ENCODE measurements around the gene USP48. TPM values are rescaled to one million over a fixed set of nuclear protein-coding genes. Genes with fewer than 3 reads are reported as not detected.

USP48 gene
- total and polyA plus RNA-seq, 2 of the 8 experiments (the other 6 are each of a cell fraction or from before 2014, with no cell fraction given) = 12.8 to 83.5 TPM

DNA sequence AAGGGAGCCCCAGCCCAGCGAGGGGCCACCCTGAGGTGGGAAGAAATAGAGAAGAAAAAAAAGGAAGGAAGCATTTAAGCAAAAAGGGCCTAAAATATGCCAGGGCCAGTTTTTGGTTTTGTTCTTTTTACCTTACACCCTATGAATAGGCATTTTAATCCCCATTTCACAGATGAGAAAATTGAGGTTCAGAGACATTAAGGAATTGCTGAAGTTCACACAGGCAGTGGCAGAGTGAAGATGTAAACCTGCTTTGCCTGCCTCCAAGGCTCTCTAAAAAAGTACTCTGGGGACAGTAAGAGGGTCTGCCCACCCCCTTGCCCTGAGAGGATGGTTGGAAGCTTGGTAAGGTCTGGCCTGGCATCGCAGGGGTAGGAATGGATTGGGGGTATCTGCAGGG, 133.6 kb downstream of the USP48 start (continued):
- TF ChIP-seq, protein P1, sequence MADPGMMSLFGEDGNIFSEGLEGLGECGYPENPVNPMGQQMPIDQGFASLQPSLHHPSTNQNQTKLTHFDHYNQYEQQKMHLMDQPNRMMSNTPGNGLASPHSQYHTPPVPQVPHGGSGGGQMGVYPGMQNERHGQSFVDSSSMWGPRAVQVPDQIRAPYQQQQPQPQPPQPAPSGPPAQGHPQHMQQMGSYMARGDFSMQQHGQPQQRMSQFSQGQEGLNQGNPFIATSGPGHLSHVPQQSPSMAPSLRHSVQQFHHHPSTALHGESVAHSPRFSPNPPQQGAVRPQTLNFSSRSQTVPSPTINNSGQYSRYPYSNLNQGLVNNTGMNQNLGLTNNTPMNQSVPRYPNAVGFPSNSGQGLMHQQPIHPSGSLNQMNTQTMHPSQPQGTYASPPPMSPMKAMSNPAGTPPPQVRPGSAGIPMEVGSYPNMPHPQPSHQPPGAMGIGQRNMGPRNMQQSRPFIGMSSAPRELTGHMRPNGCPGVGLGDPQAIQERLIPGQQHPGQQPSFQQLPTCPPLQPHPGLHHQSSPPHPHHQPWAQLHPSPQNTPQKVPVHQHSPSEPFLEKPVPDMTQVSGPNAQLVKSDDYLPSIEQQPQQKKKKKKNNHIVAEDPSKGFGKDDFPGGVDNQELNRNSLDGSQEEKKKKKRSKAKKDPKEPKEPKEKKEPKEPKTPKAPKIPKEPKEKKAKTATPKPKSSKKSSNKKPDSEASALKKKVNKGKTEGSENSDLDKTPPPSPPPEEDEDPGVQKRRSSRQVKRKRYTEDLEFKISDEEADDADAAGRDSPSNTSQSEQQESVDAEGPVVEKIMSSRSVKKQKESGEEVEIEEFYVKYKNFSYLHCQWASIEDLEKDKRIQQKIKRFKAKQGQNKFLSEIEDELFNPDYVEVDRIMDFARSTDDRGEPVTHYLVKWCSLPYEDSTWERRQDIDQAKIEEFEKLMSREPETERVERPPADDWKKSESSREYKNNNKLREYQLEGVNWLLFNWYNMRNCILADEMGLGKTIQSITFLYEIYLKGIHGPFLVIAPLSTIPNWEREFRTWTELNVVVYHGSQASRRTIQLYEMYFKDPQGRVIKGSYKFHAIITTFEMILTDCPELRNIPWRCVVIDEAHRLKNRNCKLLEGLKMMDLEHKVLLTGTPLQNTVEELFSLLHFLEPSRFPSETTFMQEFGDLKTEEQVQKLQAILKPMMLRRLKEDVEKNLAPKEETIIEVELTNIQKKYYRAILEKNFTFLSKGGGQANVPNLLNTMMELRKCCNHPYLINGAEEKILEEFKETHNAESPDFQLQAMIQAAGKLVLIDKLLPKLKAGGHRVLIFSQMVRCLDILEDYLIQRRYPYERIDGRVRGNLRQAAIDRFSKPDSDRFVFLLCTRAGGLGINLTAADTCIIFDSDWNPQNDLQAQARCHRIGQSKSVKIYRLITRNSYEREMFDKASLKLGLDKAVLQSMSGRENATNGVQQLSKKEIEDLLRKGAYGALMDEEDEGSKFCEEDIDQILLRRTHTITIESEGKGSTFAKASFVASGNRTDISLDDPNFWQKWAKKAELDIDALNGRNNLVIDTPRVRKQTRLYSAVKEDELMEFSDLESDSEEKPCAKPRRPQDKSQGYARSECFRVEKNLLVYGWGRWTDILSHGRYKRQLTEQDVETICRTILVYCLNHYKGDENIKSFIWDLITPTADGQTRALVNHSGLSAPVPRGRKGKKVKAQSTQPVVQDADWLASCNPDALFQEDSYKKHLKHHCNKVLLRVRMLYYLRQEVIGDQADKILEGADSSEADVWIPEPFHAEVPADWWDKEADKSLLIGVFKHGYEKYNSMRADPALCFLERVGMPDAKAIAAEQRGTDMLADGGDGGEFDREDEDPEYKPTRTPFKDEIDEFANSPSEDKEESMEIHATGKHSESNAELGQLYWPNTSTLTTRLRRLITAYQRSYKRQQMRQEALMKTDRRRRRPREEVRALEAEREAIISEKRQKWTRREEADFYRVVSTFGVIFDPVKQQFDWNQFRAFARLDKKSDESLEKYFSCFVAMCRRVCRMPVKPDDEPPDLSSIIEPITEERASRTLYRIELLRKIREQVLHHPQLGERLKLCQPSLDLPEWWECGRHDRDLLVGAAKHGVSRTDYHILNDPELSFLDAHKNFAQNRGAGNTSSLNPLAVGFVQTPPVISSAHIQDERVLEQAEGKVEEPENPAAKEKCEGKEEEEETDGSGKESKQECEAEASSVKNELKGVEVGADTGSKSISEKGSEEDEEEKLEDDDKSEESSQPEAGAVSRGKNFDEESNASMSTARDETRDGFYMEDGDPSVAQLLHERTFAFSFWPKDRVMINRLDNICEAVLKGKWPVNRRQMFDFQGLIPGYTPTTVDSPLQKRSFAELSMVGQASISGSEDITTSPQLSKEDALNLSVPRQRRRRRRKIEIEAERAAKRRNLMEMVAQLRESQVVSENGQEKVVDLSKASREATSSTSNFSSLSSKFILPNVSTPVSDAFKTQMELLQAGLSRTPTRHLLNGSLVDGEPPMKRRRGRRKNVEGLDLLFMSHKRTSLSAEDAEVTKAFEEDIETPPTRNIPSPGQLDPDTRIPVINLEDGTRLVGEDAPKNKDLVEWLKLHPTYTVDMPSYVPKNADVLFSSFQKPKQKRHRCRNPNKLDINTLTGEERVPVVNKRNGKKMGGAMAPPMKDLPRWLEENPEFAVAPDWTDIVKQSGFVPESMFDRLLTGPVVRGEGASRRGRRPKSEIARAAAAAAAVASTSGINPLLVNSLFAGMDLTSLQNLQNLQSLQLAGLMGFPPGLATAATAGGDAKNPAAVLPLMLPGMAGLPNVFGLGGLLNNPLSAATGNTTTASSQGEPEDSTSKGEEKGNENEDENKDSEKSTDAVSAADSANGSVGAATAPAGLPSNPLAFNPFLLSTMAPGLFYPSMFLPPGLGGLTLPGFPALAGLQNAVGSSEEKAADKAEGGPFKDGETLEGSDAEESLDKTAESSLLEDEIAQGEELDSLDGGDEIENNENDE (IDR thresholded peaks at IDR 0.05; ENCODE audit: insufficient replicate concordance, low read length) = no peak
- no peak for TF ChIP-seq RXRA (IDR thresholded peaks at IDR 0.05; ENCODE audit: insufficient read depth, low read depth, low read length)
- no peak for TF ChIP-seq HDAC6 (IDR thresholded peaks at IDR 0.05; ENCODE audit: low read depth, low read length)
- TF ChIP-seq KDM1A (IDR thresholded peaks at IDR 0.05; ENCODE audit: borderline replicate concordance, low read length) = no peak
